OCI-LY3 (cell line): Measurements from ENCODE around the gene ZNF669.

Experiments
- H2AFZ ChIP-seq: fragments of 200-600, 300-600 bp; shearing (Covaris generic); 2 replicates; pipeline ENCODE4 v1.6.0; 2014; ENCODE audit warnings: antibody characterized with exemption, low read depth, low read length
- H3K27ac ChIP-seq: fragments of 200-600, 300-600 bp; sonication (generic); 2 replicates; pipeline ENCODE4 v1.5.1; 2014; ENCODE audit warnings: mild to moderate bottlenecking, low read length, moderate library complexity, mixed read lengths
- H3K27me3 ChIP-seq: fragments of 200-600, 300-600 bp; sonication (generic); 2 replicates; pipeline ENCODE4 v1.6.1; 2014; ENCODE audit warnings: low read depth, low read length, mixed read lengths
- H3K36me3 ChIP-seq: fragments of 200-600, 300-600 bp; sonication (generic); replicated peaks from 2 replicates; pipeline ENCODE3; 2014; ENCODE audit warnings: low read depth, low read length, mixed read lengths
- H3K4me1 ChIP-seq: fragments of 300-600, 200-600 bp; sonication (generic); 2 replicates; pipeline ENCODE4 v1.6.1; 2014; ENCODE audit warnings: low read length, mixed read lengths
- H3K4me2 ChIP-seq: fragments of 200-600, 300-600 bp; sonication (generic); 2 replicates; pipeline ENCODE4 v1.6.1; 2014; ENCODE audit warnings: low read length, mixed read lengths
- H3K4me3 ChIP-seq: fragments of 300-600, 200-600 bp; sonication (generic); 2 replicates; pipeline ENCODE4 v1.5.1; 2014; ENCODE audit warnings: antibody characterized with exemption, mild to moderate bottlenecking, low read length, moderate library complexity
- H3K79me2 ChIP-seq: fragments of 300-600, 200-600 bp; shearing (Covaris generic); 2 replicates; pipeline ENCODE4 v1.6.1; 2014; ENCODE audit warnings: mild to moderate bottlenecking, low read length, mixed read lengths
- H3K9ac ChIP-seq: fragments of 300-600, 200-600 bp; shearing (Covaris generic); 2 replicates; pipeline ENCODE4 v1.6.0; 2014; ENCODE audit warnings: mild to moderate bottlenecking, low read length, moderate library complexity
- H3K9me3 ChIP-seq: fragments of 200-600, 300-600 bp; shearing (Covaris generic); 2 replicates; pipeline ENCODE4 v1.6.1; 2014; ENCODE audit warnings: low read length, mixed read lengths; ENCODE audit not compliant: insufficient read depth
- H4K20me1 ChIP-seq: fragments of 200-600, 300-600 bp; sonication (generic); 2 replicates; pipeline ENCODE4 v1.6.1; 2016; ENCODE audit warnings: low read length, mixed read lengths; ENCODE audit not compliant: insufficient read depth
- CTCF ChIP-seq: fragments of 200-600, 300-600 bp; sonication (generic); IDR thresholded peaks from 2 replicates; pipeline ENCODE4 v1.5.1; 2014; ENCODE audit warnings: antibody characterized with exemption, low read length, low read depth
- EZH2phosphoT487 ChIP-seq: fragments of 200-600 bp; shearing (Covaris generic); IDR thresholded peaks from 2 replicates; pipeline ENCODE4 v1.6.1; 2018; ENCODE audit warnings: antibody characterized with exemption, mixed run types, low read depth

Gene ZNF669

GRCh38 chr1:247115545-247115944 is 11.4 kb upstream of the ZNF669 start:
- no peaks in the 10 kb centered on the region for H4K20me1 ChIP-seq
- H3K4me1 ChIP-seq, result no peaks in the 10 kb centered on the region
- H3K9me3 ChIP-seq, result no peaks in the 10 kb centered on the region
- TF ChIP-seq CTCF (no peak), EZH2phosphoT487 (no peak)
- H3K27ac ChIP-seq, result no peak overlapping the region
- H3K27me3 ChIP-seq, result no peaks in the 10 kb centered on the region
- H2AFZ ChIP-seq, result no peak overlapping the region
- H3K4me2 ChIP-seq, result no peak overlapping the region
- H3K36me3 ChIP-seq, result no peaks in the 10 kb centered on the region
- H3K9ac ChIP-seq, result no peak overlapping the region
- H3K79me2 ChIP-seq, result no peaks in the 10 kb centered on the region
- no peak overlapping the region for H3K4me3 ChIP-seq

- no peak overlapping the region for H3K27ac ChIP-seq
- H3K4me1 ChIP-seq, result no peaks in the 10 kb centered on the region
- no peak overlapping the region for H3K4me2 ChIP-seq
- no peaks in the 10 kb centered on the region for H3K9me3 ChIP-seq
- no peaks in the 10 kb centered on the region for H3K27me3 ChIP-seq
- TF ChIP-seq CTCF, result no peak
- no peak for TF ChIP-seq EZH2phosphoT487
- no peak overlapping the region for H3K9ac ChIP-seq
- H4K20me1 ChIP-seq, result no peaks in the 10 kb centered on the region
- H3K79me2 ChIP-seq, result no peaks in the 10 kb centered on the region
- H3K36me3 ChIP-seq, result no peaks in the 10 kb centered on the region
- no peak overlapping the region for H3K4me3 ChIP-seq
- no peak overlapping the region for H2AFZ ChIP-seq
Measured at GRCh38 chr1:247115141-247115510, 11.0 kb upstream of the ZNF669 start.

- H3K4me2 ChIP-seq, result no peak overlapping the region
- H3K4me3 ChIP-seq, result no peak overlapping the region
- no peak overlapping the region for H3K9ac ChIP-seq
- no peaks in the 10 kb centered on the region for H3K79me2 ChIP-seq
- H3K9me3 ChIP-seq, result no peaks in the 10 kb centered on the region
- H4K20me1 ChIP-seq, result no peaks in the 10 kb centered on the region
- no peak overlapping the region for H3K27ac ChIP-seq
- no peaks in the 10 kb centered on the region for H3K27me3 ChIP-seq
- no peaks in the 10 kb centered on the region for H3K36me3 ChIP-seq
- no peaks in the 10 kb centered on the region for H3K4me1 ChIP-seq
- no peak overlapping the region for H2AFZ ChIP-seq
- TF ChIP-seq CTCF (no peak), EZH2phosphoT487 (no peak)
Measured at GRCh38 chr1:247114351-247115140, 10.4 kb upstream of the ZNF669 start.

- H2AFZ ChIP-seq, result no peak overlapping the region
- TF ChIP-seq CTCF (no peak), EZH2phosphoT487 (no peak)
- H3K27me3 ChIP-seq, result no peaks in the 10 kb centered on the region
- H3K9ac ChIP-seq, result no peak overlapping the region
- H3K27ac ChIP-seq, result no peak overlapping the region
- H3K4me1 ChIP-seq, result no peaks in the 10 kb centered on the region
- H3K79me2 ChIP-seq, result no peaks in the 10 kb centered on the region
- no peaks in the 10 kb centered on the region for H4K20me1 ChIP-seq
- H3K4me2 ChIP-seq, result no peak overlapping the region
- no peaks in the 10 kb centered on the region for H3K36me3 ChIP-seq
- H3K4me3 ChIP-seq, result no peak overlapping the region
- no peaks in the 10 kb centered on the region for H3K9me3 ChIP-seq
Measured at GRCh38 chr1:247113733-247114271, 9.6 kb upstream of the ZNF669 start.
